HFFc6 (cell line): ENCODE data around the gene PDZD2. TPM values are rescaled to one million over a fixed set of nuclear protein-coding genes. Genes with fewer than 3 reads are reported as not detected.

Experiments used
- DNase-seq: peaks from one replicate; pipeline ENCODE4 v3.0.0-alpha.2; 2018
- H3K27ac Mint-ChIP-seq: 2 replicates; pipeline ENCODE4 v1.8.0; 2020; ENCODE audit warnings: mild to moderate bottlenecking, mixed read lengths
- H3K27me3 Mint-ChIP-seq: 2 replicates; pipeline ENCODE4 v1.8.0; 2021; ENCODE audit warnings: mild to moderate bottlenecking, moderate library complexity, mixed read lengths; ENCODE audit not compliant: insufficient read depth
- H3K36me3 Mint-ChIP-seq: 2 replicates; pipeline ENCODE4 v1.8.0; 2021; ENCODE audit warnings: low read depth, mixed read lengths
- H3K4me1 Mint-ChIP-seq: 2 replicates; pipeline ENCODE4 v1.8.0; 2020; ENCODE audit warnings: low read depth, mixed read lengths
- H3K4me3 Mint-ChIP-seq: 2 replicates; pipeline ENCODE4 v1.8.0; 2020; ENCODE audit warnings: mild to moderate bottlenecking, moderate library complexity, mixed read lengths
- H3K9me3 Mint-ChIP-seq: 2 replicates; pipeline ENCODE4 v1.8.0; 2020; ENCODE audit warnings: mild to moderate bottlenecking, mixed read lengths
- total RNA-seq, 6 experiments: library from RNA; stranded (reverse); fragmentation: NEBNext Ultra II Directional; extraction: Animal tissue kit (Norgen Biotek cat#: 25700); gene quantifications; 2 replicates in 1 of 6; 3 replicates in 5 of 6; pipeline ENCODE4 v1.2.3, GENCODE V29; 2021
- TF ChIP-seq, protein P1 (sequence below): fragments of 200-600 bp; sonication (generic); IDR thresholded peaks from 2 replicates; pipeline ENCODE4 v1.5.0; 2021; ENCODE audit warnings: antibody characterized with exemption, mild to moderate bottlenecking

The PDZD2 gene
- total RNA-seq, 6 experiments from 2014 or later = 0.02 to 0.12 (median 0.09) TPM

DNA sequence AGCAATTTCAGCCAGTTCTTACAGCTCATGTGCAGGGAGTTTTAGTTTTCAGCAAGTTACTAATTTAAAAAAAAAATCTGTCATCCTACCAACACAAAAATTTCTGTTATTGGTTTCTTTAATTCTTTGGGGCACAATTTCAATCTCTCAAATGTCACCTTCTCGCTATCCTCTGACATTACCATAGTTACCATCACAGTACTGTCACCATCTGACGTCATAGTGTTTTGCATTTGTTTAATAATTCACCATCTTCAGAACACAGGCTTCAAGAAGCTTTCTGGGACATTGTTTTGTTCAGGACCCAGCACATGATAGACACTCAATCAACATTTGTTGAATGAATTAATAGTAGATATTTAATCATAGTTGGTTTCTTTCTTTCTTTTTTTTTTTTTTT, 155.1 kb downstream of the PDZD2 start:
- no peak for DNase-seq
- no peaks in the 10 kb centered on the region for H3K4me1 Mint-ChIP-seq
- no peaks in the 10 kb centered on the region for H3K9me3 Mint-ChIP-seq
- H3K27ac Mint-ChIP-seq = no peak overlapping the region
- H3K36me3 Mint-ChIP-seq = no peaks in the 10 kb centered on the region
- no peak overlapping the region for H3K4me3 Mint-ChIP-seq
- TF ChIP-seq, protein P1, sequence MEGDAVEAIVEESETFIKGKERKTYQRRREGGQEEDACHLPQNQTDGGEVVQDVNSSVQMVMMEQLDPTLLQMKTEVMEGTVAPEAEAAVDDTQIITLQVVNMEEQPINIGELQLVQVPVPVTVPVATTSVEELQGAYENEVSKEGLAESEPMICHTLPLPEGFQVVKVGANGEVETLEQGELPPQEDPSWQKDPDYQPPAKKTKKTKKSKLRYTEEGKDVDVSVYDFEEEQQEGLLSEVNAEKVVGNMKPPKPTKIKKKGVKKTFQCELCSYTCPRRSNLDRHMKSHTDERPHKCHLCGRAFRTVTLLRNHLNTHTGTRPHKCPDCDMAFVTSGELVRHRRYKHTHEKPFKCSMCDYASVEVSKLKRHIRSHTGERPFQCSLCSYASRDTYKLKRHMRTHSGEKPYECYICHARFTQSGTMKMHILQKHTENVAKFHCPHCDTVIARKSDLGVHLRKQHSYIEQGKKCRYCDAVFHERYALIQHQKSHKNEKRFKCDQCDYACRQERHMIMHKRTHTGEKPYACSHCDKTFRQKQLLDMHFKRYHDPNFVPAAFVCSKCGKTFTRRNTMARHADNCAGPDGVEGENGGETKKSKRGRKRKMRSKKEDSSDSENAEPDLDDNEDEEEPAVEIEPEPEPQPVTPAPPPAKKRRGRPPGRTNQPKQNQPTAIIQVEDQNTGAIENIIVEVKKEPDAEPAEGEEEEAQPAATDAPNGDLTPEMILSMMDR = no peak
- H3K27me3 Mint-ChIP-seq = peaks cover 11% of the 10 kb centered on the region

DNA sequence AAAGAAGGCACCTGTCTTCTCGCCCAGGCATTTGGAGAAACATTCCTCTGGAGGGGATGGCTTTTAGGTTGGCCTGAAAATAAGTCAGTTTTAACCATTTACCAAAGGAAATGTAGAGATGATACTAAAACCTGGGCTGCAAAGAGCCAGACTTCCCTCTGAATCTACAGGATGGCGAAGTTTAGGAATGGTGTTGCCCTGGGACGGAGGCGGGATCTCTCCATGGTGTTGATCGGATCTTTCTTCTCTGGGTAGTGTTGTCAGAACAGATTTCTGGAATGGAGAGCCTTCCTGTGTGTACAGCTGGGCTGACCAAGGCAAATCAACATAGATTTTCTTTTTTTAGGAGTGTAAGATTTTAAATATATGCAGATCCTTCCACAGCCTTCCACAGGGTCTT, 159.2 kb downstream of the PDZD2 start:
- DNase-seq = no peak
- no peaks in the 10 kb centered on the region for H3K4me1 Mint-ChIP-seq
- TF ChIP-seq, protein P1 = no peak
- no peaks in the 10 kb centered on the region for H3K36me3 Mint-ChIP-seq
- peaks cover 28% of the 10 kb centered on the region for H3K27me3 Mint-ChIP-seq
- no peak overlapping the region for H3K27ac Mint-ChIP-seq
- H3K9me3 Mint-ChIP-seq = no peaks in the 10 kb centered on the region
- H3K4me3 Mint-ChIP-seq = no peak overlapping the region

DNA sequence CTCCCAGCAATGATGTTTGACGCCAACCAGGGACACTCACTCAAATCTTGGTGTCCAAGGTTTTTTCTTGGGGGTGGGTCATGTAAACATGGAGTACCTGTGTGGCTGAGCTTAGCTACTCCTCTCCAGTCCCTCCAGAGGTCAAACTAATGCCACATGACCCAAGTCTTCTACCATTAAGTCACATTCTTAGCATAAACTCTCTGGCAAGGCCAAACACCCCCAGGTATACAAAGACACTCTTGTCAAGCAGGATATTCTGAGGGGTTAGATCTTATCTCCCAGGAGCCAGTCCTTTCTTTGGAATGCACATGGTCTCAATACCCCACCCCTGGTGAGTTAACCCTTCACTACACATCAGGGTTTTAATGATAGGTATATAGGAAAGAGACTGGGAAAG, 161.4 kb downstream of the PDZD2 start:
- no peaks in the 10 kb centered on the region for H3K9me3 Mint-ChIP-seq
- H3K4me3 Mint-ChIP-seq = no peak overlapping the region
- no peaks in the 10 kb centered on the region for H3K36me3 Mint-ChIP-seq
- DNase-seq = no peak
- H3K27ac Mint-ChIP-seq = no peak overlapping the region
- no peaks in the 10 kb centered on the region for H3K4me1 Mint-ChIP-seq
- peaks cover 32% of the 10 kb centered on the region for H3K27me3 Mint-ChIP-seq
- TF ChIP-seq, protein P1 = no peak

DNA sequence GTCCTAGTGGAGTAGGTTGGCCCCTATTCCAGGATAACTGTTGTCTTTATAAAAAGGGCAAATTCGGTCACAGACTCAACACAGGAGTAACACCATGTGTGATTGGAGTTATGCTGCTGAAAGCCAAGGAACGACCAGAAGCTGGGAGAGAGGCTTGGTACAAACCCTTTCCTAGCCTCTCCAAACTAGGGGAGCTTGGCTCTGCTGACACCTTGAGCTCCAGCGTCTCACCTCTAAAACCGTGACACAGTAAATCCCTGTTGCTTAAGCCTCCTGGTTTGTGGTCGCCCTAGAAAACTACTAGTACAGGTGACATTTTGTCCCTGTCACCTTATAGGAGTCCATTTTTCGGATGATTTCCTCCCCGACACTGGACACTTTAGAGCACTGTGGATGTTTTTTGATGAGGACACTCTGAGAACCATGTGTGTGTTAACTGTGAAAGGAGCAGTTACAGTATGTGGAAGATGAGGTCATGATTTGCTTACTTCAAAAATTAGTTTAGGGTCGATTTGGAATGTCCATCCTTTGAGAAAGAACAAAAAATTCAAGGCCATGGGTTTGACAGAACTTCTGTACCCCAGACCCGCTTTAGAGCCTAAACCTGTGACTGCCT, 167.0 kb downstream of the PDZD2 start:
- no peaks in the 10 kb centered on the region for H3K9me3 Mint-ChIP-seq
- TF ChIP-seq, protein P1 = no peak
- no peak for DNase-seq
- peaks cover 22% of the 10 kb centered on the region for H3K27me3 Mint-ChIP-seq
- peaks cover 14% of the 10 kb centered on the region for H3K4me1 Mint-ChIP-seq
- no peak overlapping the region for H3K4me3 Mint-ChIP-seq
- H3K27ac Mint-ChIP-seq = no peak overlapping the region
- H3K36me3 Mint-ChIP-seq = no peaks in the 10 kb centered on the region

DNA sequence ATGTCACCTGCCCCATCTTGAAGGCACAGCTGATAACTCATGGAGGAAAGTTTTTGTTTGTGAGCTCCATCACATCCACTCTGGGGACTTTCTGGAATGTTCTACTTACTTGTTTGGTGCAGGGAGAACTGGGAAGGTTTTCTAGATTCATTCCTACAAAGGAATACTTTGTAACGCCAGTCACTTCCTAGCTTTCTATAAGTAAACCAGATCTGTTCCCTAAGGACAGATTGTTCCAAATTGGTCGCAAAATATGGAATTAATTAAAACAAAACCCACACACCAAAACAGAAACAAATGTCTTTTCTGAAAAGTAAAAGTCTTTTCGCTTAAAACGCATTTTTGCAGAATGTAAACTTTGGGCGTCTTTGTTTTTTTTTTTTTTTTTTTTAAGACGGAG, 167.6 kb downstream of the PDZD2 start:
- Mint-ChIP-seq H3K36me3 (no peaks in the 10 kb centered on the region), H3K27me3 (peaks cover 18% of the 10 kb centered on the region)
- TF ChIP-seq, protein P1 = no peak

More for the DNA sequence above, 167.6 kb downstream of the PDZD2 start:
- H3K4me1 Mint-ChIP-seq = peaks cover 20% of the 10 kb centered on the region
- DNase-seq = no peak
- no peaks in the 10 kb centered on the region for H3K9me3 Mint-ChIP-seq
- H3K27ac Mint-ChIP-seq = no peak overlapping the region
- H3K4me3 Mint-ChIP-seq = no peak overlapping the region; the same call in 1 of the 2 replicates
